ENCODE measurements around the gene ROR2. TPM values are rescaled to one million over a fixed set of nuclear protein-coding genes. Genes with fewer than 3 reads are reported as not detected.
A peak's percentile ranks its signal among the peaks of the same experiment; 100 is the strongest.

The ROR2 gene
- polyA plus RNA-seq, 2 donors = 1.7 to 3.6 TPM

DNA sequence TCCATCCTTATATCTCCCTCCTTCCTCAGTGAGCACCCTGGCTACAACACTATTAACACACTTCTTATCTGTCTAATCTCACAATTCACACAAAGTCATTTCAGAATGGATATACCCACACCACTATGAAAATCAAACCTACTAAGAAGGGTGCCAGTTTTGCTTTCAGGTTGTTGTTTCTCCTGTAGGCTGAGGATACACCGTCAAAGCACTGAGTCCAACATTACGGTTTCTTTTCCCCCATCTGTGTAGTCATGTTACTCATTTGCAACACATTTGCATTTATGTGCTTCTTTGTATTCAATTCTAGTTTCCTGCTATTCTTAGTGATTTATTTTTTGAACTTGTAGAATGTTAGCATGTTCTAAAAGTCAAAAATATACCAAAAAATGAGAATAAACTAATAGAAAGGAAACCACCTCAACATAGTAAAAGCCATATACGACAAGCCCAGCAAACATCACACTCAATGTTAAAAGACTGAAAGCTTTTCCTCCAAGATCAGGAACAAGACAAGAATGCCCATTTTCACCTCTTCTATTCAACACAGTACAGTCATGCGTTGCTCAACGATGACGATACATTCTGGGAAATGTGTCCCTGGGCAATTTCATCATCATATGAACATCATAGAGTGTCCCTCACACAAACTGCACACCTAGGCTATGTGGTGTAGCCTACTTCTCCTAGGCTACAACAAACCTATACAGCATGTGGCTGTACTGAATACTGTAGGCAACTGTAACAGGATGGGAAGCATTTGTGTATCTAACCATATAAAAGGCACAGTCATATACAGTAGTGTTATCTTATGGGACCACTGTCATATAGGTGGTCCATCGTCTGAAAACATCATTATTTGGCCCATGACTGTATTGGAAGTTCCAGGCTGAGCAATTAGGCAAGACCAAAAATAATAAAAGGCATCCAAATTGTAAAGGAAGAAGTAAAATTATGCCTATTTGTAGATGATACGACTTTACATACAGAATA, 6.3 kb downstream of the ROR2 start:
- Histone ChIP-seq H3K36me3 (ENCODE audit: control insufficient read depth in 2 of 2, insufficient read depth in 2 of 2, low read length in 1 of 2) (no peaks in the 10 kb centered on the region), H3K9me3 (ENCODE audit: control insufficient read depth in 2 of 2, insufficient read depth in 1 of 2, low read depth in 1 of 2, low read length in 1 of 2) (no peaks in the 10 kb centered on the region), H3K27me3 (ENCODE audit: control insufficient read depth in 1 of 2, insufficient read depth in 2 of 2, low read length in 2 of 2) (peaks cover 0 to 2% of the 10 kb centered on the region in 2 donors), H3K27ac (ENCODE audit: low read depth in 2 of 2, low read length in 1 of 2) (no peak overlapping the region), H3K4me1 (ENCODE audit: control insufficient read depth in 2 of 2, insufficient read depth in 2 of 2, low read length in 1 of 2) (peaks cover 0 to 2% of the 10 kb centered on the region in 2 donors), H3K4me3 (ENCODE audit: low read depth in 1 of 2, low read length in 2 of 2) (no peak overlapping the region)
- WGBS, 2 donors = 82% methylated on average over 8 of the region's 8 CpGs

GRCh38 chr9:91942201-91942600, 7.8 kb downstream of the ROR2 start:
- peaks cover 0 to 2% of the 10 kb centered on the region in 2 donors for H3K27me3 ChIP-seq (ENCODE audit: control insufficient read depth in 1 of 2, insufficient read depth in 2 of 2, low read length in 2 of 2)
- no peaks in the 10 kb centered on the region for H3K9me3 ChIP-seq (ENCODE audit: control insufficient read depth in 2 of 2, insufficient read depth in 1 of 2, low read depth in 1 of 2, low read length in 1 of 2)
- no peak overlapping the region for H3K4me3 ChIP-seq (ENCODE audit: low read depth in 1 of 2, low read length in 2 of 2)
- no peak overlapping the region for H3K27ac ChIP-seq (ENCODE audit: low read depth in 2 of 2, low read length in 1 of 2)
- peaks cover 0 to 2% of the 10 kb centered on the region in 2 donors for H3K4me1 ChIP-seq (ENCODE audit: control insufficient read depth in 2 of 2, insufficient read depth in 2 of 2, low read length in 1 of 2)
- no peaks in the 10 kb centered on the region for H3K36me3 ChIP-seq (ENCODE audit: control insufficient read depth in 2 of 2, insufficient read depth in 2 of 2, low read length in 1 of 2)
- 75 to 81% methylated on average over 5 of the region's 5 CpGs for WGBS, 2 donors

DNA sequence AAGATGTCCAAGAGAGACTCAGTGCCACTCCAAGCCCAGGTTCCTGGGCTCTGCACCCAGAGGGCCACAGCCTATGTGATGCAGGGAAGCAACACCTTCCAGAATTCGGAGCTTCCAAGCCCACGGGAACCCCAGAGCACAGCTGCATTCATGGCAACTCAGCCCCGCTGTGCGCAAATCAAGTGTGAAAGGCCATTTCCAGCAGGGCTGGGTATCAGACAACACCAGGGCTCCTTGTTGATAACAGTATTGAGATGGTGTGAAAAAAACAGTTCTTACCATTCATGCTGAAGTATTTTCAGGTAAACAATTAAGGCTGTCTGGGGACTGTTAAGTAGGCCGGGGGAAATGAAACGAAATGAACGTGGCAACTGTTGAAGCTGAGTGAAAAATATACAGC, 10.1 kb downstream of the ROR2 start:
- no peaks in the 10 kb centered on the region for H3K27me3 ChIP-seq (ENCODE audit: control insufficient read depth in 1 of 2, insufficient read depth in 2 of 2, low read length in 2 of 2)
- peaks cover 0 to 2% of the 10 kb centered on the region in 2 donors for H3K4me1 ChIP-seq (ENCODE audit: control insufficient read depth in 2 of 2, insufficient read depth in 2 of 2, low read length in 1 of 2)
- H3K36me3 ChIP-seq (ENCODE audit: control insufficient read depth in 2 of 2, insufficient read depth in 2 of 2, low read length in 1 of 2) = no peaks in the 10 kb centered on the region
- no peak overlapping the region for H3K27ac ChIP-seq (ENCODE audit: low read depth in 2 of 2, low read length in 1 of 2)
- no peaks in the 10 kb centered on the region for H3K9me3 ChIP-seq (ENCODE audit: control insufficient read depth in 2 of 2, insufficient read depth in 1 of 2, low read depth in 1 of 2, low read length in 1 of 2)
- 86% methylated on average over 7 of the region's 7 CpGs for WGBS, 2 donors
- no peak overlapping the region for H3K4me3 ChIP-seq (ENCODE audit: low read depth in 1 of 2, low read length in 2 of 2)

- 77 to 83% methylated on average over 5 of the region's 5 CpGs for WGBS, 2 donors
These were observed 12.3 kb downstream of the ROR2 start for GRCh38 chr9:91937727-91938126.

GRCh38 chr9:91937056-91937455, 13.0 kb downstream of the ROR2 start:
- 69 to 74% methylated on average over 9 of the region's 9 CpGs for WGBS, 2 donors
- H3K27ac ChIP-seq (ENCODE audit: low read depth in 2 of 2, low read length in 1 of 2) = peak overlapping the region in 1 of 2 donors; percentile 35
- no peaks in the 10 kb centered on the region for H3K9me3 ChIP-seq (ENCODE audit: control insufficient read depth in 2 of 2, insufficient read depth in 1 of 2, low read depth in 1 of 2, low read length in 1 of 2)
- H3K4me3 ChIP-seq (ENCODE audit: low read depth in 1 of 2, low read length in 2 of 2) = no peak overlapping the region
- H3K4me1 ChIP-seq (ENCODE audit: control insufficient read depth in 2 of 2, insufficient read depth in 2 of 2, low read length in 1 of 2) = peaks cover 0 to 2% of the 10 kb centered on the region in 2 donors
- H3K36me3 ChIP-seq (ENCODE audit: control insufficient read depth in 2 of 2, insufficient read depth in 2 of 2, low read length in 1 of 2) = no peaks in the 10 kb centered on the region
- no peaks in the 10 kb centered on the region for H3K27me3 ChIP-seq (ENCODE audit: control insufficient read depth in 1 of 2, insufficient read depth in 2 of 2, low read length in 2 of 2)

More at GRCh38 chr9:91937727-91938126, 12.3 kb downstream of the ROR2 start:
- no peaks in the 10 kb centered on the region for H3K36me3 ChIP-seq (ENCODE audit: control insufficient read depth in 2 of 2, insufficient read depth in 2 of 2, low read length in 1 of 2)
- peaks cover 0 to 2% of the 10 kb centered on the region in 2 donors for H3K4me1 ChIP-seq (ENCODE audit: control insufficient read depth in 2 of 2, insufficient read depth in 2 of 2, low read length in 1 of 2)
- H3K27me3 ChIP-seq (ENCODE audit: control insufficient read depth in 1 of 2, insufficient read depth in 2 of 2, low read length in 2 of 2) = no peaks in the 10 kb centered on the region
- H3K4me3 ChIP-seq (ENCODE audit: low read depth in 1 of 2, low read length in 2 of 2) = no peak overlapping the region
- H3K27ac ChIP-seq (ENCODE audit: low read depth in 2 of 2, low read length in 1 of 2) = no peak overlapping the region
- H3K9me3 ChIP-seq (ENCODE audit: control insufficient read depth in 2 of 2, insufficient read depth in 1 of 2, low read depth in 1 of 2, low read length in 1 of 2) = no peaks in the 10 kb centered on the region

GRCh38 chr9:91935805-91936514, 14.1 kb downstream of the ROR2 start:
- Histone ChIP-seq H3K36me3 (ENCODE audit: control insufficient read depth in 2 of 2, insufficient read depth in 2 of 2, low read length in 1 of 2) (no peaks in the 10 kb centered on the region), H3K27ac (ENCODE audit: low read depth in 2 of 2, low read length in 1 of 2) (peak overlapping the region in 1 of 2 donors; percentile 40), H3K9me3 (ENCODE audit: control insufficient read depth in 2 of 2, insufficient read depth in 1 of 2, low read depth in 1 of 2, low read length in 1 of 2) (no peaks in the 10 kb centered on the region), H3K4me1 (ENCODE audit: control insufficient read depth in 2 of 2, insufficient read depth in 2 of 2, low read length in 1 of 2) (peaks cover 0 to 2% of the 10 kb centered on the region in 2 donors), H3K27me3 (ENCODE audit: control insufficient read depth in 1 of 2, insufficient read depth in 2 of 2, low read length in 2 of 2) (no peaks in the 10 kb centered on the region), H3K4me3 (ENCODE audit: low read depth in 1 of 2, low read length in 2 of 2) (no peak overlapping the region)
- WGBS, 2 donors = 84 to 85% methylated on average over 13 of the region's 13 CpGs

GRCh38 chr9:91935066-91935749, 14.8 kb downstream of the ROR2 start:
- WGBS, 2 donors = 57 to 75% methylated on average over 13 of the region's 13 CpGs
- Histone ChIP-seq H3K4me1 (ENCODE audit: control insufficient read depth in 2 of 2, insufficient read depth in 2 of 2, low read length in 1 of 2) (peaks cover 0 to 2% of the 10 kb centered on the region in 2 donors), H3K27ac (ENCODE audit: low read depth in 2 of 2, low read length in 1 of 2) (peak overlapping the region; percentile 15 to 20)

GRCh38 chr9:91934654-91935053, 15.4 kb downstream of the ROR2 start:
- no peaks in the 10 kb centered on the region for H3K27me3 ChIP-seq (ENCODE audit: control insufficient read depth in 1 of 2, insufficient read depth in 2 of 2, low read length in 2 of 2)
- WGBS, 2 donors = 62 to 72% methylated on average over 3 of the region's 3 CpGs
- no peaks in the 10 kb centered on the region for H3K36me3 ChIP-seq (ENCODE audit: control insufficient read depth in 2 of 2, insufficient read depth in 2 of 2, low read length in 1 of 2)
- H3K4me3 ChIP-seq (ENCODE audit: low read depth in 1 of 2, low read length in 2 of 2) = no peak overlapping the region
- no peaks in the 10 kb centered on the region for H3K4me1 ChIP-seq (ENCODE audit: control insufficient read depth in 2 of 2, insufficient read depth in 2 of 2, low read length in 1 of 2)
- H3K27ac ChIP-seq (ENCODE audit: low read depth in 2 of 2, low read length in 1 of 2) = no peak overlapping the region
- H3K9me3 ChIP-seq (ENCODE audit: control insufficient read depth in 2 of 2, insufficient read depth in 1 of 2, low read depth in 1 of 2, low read length in 1 of 2) = peaks cover 2 to 8% of the 10 kb centered on the region in 2 donors

More at GRCh38 chr9:91935066-91935749, 14.8 kb downstream of the ROR2 start:
- H3K4me3 ChIP-seq (ENCODE audit: low read depth in 1 of 2, low read length in 2 of 2) = no peak overlapping the region
- H3K27me3 ChIP-seq (ENCODE audit: control insufficient read depth in 1 of 2, insufficient read depth in 2 of 2, low read length in 2 of 2) = no peaks in the 10 kb centered on the region
- no peaks in the 10 kb centered on the region for H3K36me3 ChIP-seq (ENCODE audit: control insufficient read depth in 2 of 2, insufficient read depth in 2 of 2, low read length in 1 of 2)
- peaks cover 0 to 3% of the 10 kb centered on the region in 2 donors for H3K9me3 ChIP-seq (ENCODE audit: control insufficient read depth in 2 of 2, insufficient read depth in 1 of 2, low read depth in 1 of 2, low read length in 1 of 2)
